HG03520 (cell line): ENCODE results near the gene ZNF90.
"Not testable (repeated sequence)": the region's sequence is repeated elsewhere in the genome, so short reads cannot be mapped to it uniquely, and the experiment has no call there.

Experiments
- ATAC-seq: cut with Tn5 transposase; IDR thresholded peaks from one replicate; pipeline ENCODE4 v1.9.1; 2021; ENCODE audit warnings: mild to moderate bottlenecking, moderate library complexity; ENCODE audit not compliant: unreplicated experiment

The ZNF90 gene

DNA sequence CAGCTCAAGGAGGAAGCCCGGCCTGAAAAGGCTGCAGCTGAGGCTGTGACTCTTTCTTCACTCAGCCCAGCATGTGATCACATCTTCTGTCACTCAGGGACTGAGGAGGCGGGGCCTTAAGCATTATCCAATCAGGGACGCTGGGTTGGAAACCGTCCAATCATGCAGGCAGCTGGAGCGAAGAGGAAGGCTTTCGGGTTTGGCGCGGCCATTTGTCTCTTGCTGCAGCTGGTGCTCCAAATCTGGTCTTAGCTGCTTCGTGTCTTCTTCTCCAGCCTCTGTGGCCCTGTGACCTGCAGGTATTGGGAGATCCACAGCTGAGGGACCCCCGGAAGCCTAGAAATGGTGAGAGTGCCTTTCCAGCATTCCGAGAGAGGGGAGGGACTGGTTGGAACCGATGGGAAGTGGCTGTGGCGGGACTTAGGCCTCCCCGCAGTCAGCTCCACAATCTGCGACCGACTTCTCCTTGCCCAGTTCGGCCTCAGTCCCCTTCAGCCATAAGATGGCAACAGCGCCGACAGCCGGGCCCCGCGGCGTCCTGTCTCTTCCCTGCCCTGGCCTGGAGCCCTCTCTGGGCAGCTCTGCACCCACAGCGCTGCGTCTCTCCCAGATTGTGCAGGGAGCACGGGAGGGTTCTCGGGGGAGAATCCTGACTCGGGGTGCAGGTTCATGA, at the start of gene ZNF90:
Gene ZNF90 (plus strand): TSS at position 210 of the 673 bp plus-strand sequence. CDS start 133 bp downstream, at position 343.
- peak; percentile 82 for ATAC-seq

DNA sequence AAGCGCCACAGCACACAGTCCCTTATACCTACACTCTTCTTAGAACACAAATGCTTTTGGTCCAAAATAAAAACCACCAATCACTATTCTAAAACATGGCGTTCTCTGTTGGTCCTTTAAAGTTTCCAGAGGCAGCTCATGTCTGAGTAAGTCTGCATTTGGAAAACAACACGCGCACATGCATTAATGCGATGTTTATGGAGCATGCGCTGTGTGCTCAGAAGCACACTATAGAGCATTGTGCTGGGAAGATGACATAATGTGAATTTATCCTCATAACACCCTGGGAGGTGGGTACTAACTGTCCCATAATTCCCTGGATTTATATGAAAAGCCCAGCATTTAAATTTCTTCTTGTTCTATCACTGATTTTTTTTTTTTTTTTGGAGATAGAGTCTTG, 49.2 kb upstream of the ZNF90 start:
- no peak for ATAC-seq

GRCh38 chr19:20035935-20036334, 41.9 kb upstream of the ZNF90 start:
- ATAC-seq, result no peak

DNA sequence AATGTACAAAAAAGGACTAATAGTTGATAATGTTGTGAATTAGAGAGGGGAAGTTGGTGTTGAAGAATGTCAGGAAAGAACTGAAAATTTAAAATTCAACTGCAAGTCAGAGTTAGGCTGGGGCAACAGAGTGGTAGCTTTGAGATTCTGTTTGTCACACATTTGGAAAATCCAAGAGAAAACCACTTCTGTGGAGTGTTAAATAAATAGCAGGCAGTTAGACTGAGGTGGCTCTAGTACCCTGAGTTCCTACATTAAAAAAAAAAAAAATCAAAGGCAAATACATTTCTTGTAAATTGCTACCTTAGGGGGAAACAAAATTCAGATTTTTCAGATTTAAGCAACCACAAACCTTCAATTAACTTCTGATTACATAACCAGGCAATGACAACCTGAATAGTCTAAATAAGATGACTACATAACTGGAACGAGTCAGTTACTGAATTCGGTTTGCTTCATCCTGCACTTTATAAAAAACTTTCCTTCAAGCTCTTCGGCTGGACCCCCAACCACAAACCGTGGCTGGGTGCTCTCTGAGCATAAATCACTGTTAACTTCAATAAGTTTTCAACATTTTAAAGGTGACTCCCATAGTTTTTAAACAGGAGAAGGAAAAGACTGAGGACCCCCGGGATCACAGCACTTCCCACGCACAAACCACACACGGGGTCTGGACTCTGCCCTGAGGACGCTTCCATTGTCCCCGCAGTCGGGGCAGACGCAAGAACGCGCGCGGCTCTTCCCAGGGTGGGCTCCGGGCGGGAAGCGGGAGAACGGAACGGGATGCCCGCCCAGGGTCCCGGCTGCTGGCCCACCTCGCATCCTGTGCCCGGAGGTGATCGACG, 39.2 kb upstream of the ZNF90 start:
- peak; percentile 15 for ATAC-seq

GRCh38 chr19:20039203-20039723, 38.5 kb upstream of the ZNF90 start, which contains the start of gene ZNF682:
Gene ZNF682, minus strand, starts transcription at chr19:20039505. Its CDS starts 160 bp downstream, at chr19:20039345.
- peak; percentile 96 for ATAC-seq

- ATAC-seq, result no peak
Measured at GRCh38 chr19:20044663-20045062, 33.1 kb upstream of the ZNF90 start.

DNA sequence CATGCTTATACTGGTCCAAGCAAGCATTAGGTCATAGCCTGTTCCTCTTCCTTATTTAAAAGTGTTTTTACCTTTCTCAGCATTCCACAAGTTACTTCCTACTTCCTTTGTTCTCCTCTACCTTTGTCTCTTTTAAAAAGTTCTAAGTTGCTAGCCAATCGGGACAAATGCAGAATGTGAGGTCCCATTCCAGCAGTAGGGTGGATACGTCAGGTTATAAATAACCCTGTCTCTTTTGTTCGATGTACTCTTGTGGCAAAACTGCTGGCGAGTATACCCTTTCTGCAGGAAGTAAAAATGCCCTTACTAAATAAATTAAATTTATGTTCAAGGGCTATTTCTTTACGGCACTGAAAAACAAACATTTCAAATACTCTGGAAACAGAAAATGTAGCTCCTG, 32.1 kb upstream of the ZNF90 start:
- not testable (repeated sequence) for ATAC-seq

DNA sequence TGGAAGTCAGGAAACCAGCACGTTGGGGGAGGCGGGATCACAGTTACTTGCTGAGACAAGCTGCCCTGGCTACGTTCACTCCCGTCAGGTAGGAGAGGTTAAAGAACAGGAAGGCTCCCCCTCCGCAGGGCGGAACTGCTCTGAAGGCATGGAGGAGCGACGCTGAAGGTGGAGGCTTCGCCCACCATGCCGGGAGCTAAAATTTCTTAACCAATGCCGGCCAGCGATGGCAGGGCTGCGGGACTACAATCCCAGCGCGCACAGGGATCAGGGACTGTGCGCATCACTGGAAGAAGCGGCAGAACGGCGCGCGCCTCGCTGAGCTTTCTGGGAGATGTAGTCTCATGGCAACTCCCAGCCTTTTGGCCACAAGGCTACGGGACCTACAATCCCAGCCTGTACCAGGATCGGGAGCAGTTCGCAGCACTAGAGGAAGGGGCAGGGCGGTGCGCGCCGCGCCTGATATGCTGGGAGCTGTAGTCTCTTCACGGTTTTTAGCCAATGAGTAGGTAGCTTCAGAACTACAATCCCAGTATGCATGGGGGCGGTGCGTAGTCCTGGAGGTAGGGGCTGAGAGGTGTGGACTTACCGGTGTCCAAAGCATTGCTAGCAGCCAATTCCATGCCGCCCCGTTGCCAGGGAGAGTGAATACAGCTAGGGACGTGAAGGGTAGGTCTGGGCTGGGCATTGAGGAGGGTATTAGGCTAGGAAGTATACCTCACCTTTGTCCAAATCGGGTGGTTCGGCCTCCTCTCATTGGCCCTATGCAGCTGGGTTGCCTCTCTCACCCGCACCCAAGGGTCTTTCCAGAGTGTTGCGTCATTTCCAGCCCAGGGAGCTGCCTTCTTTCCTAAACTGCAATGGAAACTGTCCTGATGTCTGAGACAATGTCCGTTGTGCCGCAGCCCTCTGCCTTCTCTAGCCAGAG, 25.7 kb upstream of the ZNF90 start:
- ATAC-seq, result peak; percentile 69

DNA sequence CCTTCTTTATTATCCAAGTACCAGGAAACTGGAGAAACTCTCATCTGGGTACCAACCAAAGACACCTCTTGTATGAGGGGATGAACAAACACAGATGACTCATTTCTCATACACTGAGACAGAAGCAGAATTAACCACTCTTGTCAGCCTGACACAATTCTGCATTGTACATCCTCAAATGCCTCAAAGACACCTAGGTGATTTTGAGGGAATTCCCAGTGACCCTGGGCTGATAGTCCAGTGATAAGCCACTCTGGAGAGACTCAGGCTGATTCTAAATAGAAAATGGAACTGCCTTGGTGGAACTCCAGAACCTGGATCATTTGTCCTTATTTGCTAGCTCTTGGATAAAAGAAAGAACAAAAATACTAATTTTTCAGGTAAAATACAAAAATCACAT, 19.1 kb upstream of the ZNF90 start:
- ATAC-seq, result not testable (repeated sequence)

DNA sequence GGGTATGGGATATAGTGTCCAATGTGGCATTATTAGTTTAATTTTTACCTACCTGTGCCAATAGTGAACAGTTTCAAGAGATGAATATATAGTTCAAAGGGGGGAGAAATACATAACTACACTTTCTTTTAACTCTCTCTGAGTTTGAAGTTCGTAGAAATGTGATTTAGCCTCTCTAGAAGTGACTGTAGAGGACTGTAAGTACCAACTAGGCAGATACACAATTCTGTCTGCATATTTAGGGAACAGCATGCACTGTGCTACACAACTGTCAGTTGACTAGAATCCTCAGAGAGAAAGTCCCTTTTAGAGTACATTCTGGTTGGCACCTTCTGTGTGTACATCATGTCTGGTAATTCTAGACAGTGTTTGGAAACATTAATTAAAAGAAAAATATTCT, 17.5 kb upstream of the ZNF90 start:
- no peak for ATAC-seq

DNA sequence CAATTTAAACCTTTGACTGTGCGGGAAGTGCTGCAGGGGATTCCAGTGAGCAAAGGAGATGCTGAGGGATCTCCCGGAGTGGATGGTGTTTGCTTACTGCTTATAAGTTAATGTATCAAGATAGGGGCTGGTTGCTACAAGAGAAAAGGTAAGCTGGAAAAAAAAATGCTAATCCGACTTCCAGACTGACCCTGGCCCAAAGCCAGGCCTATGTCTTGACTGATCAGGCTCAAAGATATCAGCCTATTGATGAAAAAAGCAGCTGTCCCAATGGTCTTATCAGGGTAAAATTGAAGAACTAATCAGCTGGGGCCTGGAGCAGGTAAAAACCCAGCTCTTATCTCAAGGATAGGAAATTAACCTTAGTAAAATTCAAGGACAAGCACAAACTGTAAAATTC, 10.9 kb upstream of the ZNF90 start:
- no peak for ATAC-seq

- no peak for ATAC-seq
Measured at GRCh38 chr19:20067943-20068342, 9.9 kb upstream of the ZNF90 start.

DNA sequence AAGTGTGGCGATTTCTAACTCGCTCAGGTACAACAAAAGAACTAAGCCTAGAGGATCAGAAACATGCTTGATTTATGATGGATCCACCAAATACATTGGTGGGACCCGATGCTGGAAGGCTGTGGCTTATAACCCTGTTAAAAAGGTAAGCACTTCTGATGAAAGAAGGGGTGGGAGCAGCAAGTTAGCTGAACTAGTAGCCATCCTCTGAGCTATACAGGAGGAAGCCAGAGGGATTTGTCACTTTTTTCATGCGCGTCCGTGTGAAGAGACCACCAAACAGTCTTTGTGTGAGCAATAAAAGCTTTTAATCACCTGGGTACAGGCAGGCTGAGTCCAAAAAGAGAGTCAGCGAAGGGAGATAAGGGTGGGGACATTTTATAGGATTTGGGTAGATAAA, 9.2 kb upstream of the ZNF90 start:
- not testable (repeated sequence) for ATAC-seq

DNA sequence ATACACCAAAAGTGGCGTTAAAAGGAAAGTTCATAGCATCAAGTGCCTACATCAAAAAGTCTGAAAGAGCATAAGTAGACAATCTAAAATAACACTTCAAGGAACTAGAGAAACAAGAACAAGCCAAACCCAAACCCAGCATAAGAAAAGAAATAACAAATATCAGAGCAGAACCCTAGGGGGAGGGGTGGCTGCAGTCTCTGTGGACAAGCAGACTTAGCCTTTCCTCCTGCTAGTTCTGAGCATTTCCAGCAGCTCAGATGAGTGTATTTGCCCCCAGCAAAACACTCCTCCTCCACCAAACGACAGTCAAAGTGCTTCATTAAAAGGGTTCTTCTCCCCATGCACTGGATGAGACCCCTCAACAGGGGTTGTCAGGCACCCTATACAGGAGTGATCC, 7.1 kb upstream of the ZNF90 start:
- no peak for ATAC-seq

GRCh38 chr19:20072936-20073335, 4.9 kb upstream of the ZNF90 start:
- ATAC-seq, result no peak

- no peak for ATAC-seq
Measured at GRCh38 chr19:20078581-20079031, 806 bp downstream of the ZNF90 start.

- no peak for ATAC-seq
Measured at GRCh38 chr19:20079476-20079875, 1.7 kb downstream of the ZNF90 start.

DNA sequence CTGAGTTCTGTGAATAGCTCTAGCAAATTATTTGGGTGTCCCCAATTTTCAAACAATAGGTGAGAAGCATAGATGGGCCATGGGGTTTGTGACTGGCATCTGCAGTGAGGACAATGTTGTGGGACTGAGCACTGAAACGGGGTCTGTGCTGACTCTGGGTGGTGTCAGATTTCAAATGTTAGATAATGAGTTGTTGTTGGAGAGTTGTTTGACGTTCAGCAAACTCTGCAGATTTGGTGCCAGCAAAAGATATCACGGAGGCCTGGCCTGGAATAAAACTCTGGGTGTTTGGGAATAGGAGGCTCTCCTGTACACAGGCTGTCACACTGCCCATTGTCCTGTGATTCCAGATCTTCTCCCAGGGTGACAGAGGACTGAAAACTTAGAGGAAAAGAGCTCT, 2.9 kb downstream of the ZNF90 start:
- ATAC-seq, result no peak

DNA sequence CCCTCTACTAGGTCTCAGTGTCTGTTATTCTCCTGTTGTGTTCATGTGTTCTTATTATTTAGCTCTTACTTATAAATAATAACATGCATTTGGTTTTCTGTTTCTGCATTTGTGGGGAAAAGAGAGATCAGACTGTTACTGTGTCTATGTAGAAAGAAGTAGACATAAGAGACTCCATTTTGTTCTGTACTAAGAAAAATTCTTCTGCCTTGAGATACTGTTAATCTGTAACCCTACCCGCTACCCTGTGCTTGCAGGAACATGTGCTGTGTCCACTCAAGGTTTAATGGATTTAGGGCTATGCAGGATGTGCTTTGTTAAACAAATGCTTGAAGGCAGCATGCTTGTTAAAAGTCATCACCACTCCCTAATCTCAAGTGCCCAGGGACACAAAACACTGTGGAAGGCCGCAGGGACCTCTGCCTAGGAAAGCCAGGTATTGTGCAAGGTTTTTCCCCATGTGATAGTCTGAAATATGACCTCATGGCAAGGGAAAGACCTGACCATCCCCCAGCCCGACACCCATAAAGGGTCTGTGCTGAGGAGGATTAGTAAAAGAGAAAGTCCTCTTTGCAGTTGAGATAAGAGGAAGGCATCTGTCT, 4.5 kb downstream of the ZNF90 start:
- ATAC-seq, result not testable (repeated sequence)

- not testable (repeated sequence) for ATAC-seq
Measured at GRCh38 chr19:20082876-20083275, 5.1 kb downstream of the ZNF90 start.
